Right forelimb (tissue), 1 donor: ENCODE measurements around the gene ITGA2.
"Not testable (repeated sequence)": the region's sequence is repeated elsewhere in the genome, so short reads cannot be mapped to it uniquely, and the experiment has no call there.

Experiments used
- DNase-seq: peaks from one replicate; pipeline ENCODE4 v3.0.0-alpha.2; 2018

ITGA2 gene

DNA sequence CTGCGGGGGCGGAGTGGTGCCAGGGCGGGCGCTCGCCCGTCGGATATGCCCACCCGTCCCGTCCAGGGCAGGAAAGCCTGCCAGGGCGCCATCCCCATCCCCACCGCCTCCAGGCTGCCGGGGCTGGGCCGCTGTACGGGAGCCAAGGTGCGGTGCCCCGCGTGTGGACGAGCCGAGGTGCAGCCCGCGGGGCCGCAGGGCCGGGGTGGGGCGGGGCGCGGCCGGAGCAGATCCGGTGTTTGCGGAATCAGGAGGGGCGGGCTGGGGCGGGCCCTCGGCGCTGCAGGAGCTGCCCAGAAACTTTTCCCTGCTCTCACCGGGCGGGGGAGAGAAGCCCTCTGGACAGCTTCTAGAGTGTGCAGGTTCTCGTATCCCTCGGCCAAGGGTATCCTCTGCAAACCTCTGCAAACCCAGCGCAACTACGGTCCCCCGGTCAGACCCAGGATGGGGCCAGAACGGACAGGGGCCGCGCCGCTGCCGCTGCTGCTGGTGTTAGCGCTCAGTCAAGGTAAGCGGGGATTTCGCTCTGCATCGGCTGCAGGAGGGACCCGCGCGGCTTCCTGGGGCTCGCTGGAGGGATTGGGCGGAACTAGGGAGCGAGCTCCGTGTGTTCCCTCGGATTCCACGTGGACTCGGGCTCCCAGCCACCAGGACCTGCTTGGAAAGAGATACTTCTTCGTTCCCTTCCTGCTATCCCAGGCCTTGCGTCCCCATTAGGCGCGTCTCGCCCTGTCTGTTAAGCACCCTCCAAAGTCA is at the start of gene ITGA2:
ITGA2 (plus strand) TSS at position 328 of the 756 bp plus-strand sequence; CDS start at position 445, 117 bp downstream.
- peak; percentile 67 for DNase-seq

DNA sequence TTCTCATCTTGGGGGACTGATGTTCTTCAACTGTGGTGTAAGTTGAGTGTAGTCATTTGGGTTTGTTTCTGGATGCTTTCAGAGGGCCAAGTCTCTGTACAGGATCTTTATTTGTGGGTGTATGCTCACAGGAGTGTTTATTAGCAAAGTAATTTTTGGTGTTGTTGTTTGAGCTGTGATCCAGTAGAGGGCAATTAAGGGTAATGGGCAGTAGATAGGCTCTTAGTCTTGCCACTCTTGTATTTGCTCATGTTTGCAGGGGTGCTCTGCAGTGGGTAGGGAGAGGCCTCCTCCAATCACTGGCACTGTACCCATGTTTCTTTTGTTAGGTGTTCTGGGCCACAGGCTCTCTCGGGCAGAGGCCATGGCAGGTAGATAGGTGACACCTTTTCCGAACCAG is 45.9 kb upstream of the ITGA2 start:
- DNase-seq, result no peak

DNA sequence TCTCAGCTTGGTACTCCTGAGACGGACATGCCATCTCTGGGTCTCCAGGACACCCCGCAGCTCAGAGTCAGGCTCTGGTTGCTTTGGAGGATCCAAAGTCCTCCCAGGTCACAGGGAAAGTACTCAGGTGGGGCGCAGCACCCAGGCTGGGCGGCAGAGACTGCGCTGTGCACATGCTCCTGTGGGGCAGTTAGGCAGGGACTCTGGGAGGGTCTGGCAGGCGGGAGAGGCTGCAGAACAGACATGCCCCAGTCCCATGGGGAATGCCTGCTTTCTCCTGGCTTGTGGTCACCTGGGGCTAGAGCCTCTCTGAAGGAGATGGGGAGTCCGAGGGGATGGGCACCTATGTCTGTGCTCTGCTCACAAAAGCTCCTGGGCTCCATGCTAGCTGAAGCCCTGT is 45.3 kb upstream of the ITGA2 start:
- DNase-seq, result no peak

DNA sequence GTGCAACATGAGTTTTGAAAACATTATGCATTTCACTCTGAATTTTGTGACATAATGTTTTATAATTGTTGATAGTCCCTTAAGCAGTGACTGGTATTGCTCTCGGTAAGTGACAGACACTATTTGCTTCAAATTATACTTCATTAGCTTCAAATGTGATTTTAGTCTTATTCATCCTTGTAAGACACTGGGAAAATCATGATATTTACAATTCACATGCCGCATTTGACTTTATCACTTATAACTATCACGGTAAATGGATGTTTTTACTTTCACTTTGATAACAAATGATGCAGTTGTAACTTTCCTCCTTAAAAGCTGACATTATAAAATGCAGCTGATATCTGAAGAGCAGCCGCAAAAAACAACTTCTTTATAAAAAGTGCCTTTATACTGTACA is 44.1 kb upstream of the ITGA2 start:
- DNase-seq, result no peak

DNA sequence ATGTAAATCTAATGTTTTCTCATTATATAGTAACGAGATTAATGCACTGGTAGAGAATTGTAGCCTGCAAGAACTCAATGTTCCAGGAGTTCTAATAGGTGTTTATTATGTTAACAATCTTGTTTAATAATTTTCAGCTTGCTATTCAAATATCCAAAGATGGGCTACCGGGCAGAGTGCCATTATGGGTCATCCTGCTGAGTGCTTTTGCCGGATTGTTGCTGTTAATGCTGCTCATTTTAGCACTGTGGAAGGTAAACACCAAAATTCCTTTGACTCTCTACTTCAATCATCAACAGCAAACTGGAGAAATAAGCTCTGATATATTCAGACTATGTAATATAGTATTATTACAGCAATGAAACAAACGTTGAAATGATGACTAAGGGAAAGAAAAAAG is 41.9 kb upstream of the ITGA2 start:
- no peak for DNase-seq

DNA sequence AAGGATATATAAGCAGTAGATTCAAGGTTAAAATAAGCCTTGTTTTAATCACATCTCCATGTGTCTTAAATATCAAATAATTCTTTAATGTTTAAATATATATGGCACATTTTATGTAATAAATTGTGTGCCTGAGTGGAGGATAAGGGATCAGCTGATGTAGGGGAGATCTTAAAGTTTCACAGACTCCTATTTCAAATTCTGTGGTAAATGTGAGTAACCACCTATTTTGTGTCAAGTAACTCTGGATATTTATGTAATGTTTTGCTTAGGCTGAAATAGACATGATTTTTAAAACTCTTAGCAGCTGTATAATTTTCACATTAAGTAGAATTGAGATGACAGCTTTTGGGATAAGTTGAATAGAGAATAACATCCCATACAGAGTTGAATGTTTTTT is 41.3 kb upstream of the ITGA2 start:
- no peak for DNase-seq

DNA sequence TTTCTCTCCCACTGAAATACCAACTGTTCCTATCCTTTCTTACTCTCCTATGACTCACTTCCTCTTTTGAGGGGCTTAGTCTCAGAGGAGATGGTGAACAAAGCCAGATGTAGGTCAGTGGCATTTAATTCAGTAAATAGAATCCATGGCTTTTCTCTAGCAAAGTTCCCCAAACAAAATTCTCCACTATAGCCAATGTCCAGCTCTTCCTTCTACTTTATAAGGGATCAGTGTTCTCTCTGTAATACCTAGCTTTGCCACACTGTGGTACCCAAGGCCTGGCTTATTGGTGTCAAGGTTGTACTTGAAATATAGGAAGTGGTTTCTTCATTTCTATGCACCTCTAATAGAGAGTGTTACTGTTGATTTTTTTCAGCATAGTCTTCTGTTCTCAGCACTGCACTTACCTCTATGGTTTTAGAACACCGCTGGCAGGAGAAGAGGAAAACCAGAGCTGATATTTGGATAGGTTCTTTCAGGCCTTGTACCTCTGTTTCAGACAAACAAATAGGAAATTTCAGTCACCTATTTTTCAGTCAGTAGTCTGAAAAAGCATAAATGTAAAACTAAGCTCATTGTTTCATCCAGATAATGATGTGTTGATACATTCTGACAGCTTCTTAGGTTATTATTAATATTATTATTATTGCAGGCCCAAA is 40.6 kb upstream of the ITGA2 start:
- DNase-seq, result peak; percentile 61

DNA sequence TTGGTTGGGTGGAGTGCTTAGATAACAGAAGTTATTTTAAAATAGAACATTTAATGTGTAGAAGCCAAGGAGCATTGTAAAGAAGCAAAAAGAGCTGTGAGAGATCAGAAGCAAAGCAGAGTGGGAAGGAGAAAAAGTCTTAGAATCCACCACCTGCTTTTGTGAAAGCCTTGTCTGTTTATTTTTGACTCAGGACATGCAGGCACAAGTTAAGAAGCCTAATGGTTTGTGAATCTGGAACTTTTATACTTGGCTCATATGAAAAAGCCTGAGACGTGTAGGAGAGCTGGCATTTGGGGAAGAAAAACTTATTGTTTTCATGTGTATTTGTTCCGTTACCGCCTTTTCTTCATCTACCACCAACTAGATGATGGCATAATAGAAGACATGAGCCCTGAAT is 38.5 kb upstream of the ITGA2 start:
- DNase-seq, result no peak

DNA sequence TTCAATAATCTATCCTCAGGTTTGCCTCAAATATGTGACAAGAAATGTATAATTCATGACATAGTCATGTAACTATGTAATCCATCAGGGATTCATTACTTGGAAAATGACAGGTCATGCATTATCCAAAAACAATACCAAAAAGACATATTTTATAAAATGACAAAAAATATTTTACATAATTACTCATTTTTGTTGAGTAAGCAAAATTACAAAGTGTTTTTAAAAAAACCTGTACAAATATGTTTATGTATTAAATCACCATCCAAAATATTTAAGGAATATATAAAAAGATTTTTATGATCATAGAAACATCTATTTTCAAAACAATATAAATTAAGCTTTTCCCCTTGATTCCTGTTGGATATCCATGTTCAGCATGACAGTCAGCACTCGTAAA is 36.7 kb upstream of the ITGA2 start:
- DNase-seq, result no peak

DNA sequence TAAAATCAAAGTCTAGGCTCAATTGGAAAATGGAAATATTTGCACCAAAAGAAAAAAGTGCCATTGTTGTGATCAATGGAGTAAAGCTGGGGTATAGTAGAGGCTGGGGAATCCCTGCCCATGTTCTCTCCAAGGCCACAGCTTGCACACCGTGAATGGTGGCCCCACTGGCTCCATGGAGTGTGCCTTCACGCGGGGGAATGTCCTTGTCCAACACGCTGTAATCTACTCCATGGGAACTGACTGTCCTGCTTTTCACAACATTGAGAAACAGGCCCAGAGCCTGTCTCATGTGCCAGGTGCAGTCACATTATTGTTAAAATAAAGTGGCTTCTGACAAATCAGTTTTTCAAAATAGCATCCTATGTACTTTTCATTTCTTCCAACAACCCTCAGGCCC is 33.1 kb upstream of the ITGA2 start:
- no peak for DNase-seq

DNA sequence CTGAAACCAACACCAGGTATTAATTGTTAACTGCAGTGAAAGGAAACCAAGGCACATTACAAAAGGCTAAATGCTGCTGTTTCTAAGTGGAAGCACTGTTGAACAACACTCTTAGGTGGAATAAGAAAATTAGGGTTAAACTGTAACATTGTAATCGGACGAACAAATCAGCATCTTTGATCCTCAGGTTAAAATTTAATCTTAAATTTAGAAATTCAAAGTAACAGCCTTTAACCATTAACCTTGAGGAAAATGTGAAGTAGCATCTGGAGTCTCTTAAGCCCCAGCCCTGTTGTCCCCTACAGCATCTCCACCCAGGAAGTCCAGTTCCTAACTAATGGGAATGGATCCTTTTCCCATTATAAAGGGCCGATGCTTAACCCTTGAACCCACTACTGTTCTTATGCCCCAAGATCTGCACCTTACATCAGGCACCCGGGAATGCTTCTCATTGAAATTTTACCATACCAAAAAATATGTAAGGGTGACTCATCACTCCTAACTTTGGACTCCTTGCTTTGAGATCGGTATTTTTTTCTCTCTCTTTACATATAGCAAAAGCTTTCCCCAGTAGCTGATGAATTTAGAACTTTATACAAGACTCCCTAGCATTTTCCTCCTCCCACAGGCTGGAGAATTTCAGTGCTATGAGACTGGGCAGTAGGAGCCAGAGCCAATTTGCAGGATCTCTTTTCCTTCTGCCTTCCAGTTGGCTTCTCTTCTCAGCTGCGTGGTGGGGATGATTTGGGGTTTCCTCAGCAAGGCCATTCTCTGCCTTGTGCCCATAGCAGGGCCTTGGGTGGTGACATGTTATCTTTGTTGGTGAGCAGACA is 32.0 kb upstream of the ITGA2 start:
- no peak for DNase-seq

DNA sequence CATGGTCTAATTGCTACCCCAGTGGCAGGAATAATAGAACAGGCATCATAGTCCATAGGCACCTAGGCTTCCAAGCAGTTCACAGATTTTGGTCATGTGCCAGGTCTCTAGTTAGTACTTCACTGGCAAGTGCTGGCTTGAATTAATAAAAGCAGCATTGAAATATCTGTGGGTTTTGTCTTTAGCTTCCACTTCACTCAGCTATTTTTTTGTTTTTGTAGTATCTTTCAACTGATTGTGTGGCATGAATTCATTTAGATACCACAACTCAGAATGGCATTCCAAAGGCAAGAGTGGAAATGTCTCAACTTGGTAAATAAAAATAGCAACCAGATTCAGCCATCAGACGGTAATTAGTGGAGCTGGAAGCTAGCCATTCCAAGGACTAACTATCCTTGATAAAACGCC is 27.9 kb upstream of the ITGA2 start:
- no peak for DNase-seq

DNA sequence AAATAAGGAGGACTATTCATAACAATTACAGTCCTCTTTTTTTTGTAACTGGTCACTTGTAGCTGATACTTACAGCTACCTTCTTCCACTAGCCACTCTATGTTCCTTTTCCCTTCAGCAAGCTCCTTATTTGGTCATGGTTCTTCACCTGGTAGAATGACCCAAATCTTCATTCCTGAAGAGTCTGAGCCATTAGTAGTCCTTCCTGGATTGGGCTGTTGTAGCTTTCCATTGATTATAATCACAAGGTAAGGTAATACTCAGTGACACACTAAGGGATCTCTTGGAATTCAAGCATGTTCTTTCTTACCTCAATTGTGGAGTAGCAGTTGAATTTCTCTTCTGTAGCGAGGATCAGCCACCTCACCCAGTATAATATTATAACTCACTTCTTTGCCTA is 25.5 kb upstream of the ITGA2 start:
- DNase-seq, result no peak

DNA sequence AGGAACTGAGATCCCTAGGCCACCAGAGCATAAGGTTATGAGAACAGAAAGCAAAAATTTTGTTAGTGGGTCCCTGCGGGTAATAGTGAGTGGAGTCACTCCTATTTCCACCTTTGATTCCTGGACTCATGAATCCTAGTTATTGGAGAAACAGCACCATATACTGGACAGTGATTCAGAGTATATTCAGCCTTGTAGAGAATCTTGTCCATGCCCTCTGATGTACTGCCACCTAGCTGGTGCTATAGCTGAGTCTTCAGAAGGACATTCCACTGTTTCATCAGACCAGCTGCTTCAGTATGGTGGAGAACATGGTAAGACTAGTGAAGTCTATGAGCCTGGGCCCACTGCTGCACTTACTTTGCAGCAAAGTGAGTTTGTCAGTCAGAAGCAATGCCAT is 25.0 kb upstream of the ITGA2 start:
- DNase-seq, result no peak

DNA sequence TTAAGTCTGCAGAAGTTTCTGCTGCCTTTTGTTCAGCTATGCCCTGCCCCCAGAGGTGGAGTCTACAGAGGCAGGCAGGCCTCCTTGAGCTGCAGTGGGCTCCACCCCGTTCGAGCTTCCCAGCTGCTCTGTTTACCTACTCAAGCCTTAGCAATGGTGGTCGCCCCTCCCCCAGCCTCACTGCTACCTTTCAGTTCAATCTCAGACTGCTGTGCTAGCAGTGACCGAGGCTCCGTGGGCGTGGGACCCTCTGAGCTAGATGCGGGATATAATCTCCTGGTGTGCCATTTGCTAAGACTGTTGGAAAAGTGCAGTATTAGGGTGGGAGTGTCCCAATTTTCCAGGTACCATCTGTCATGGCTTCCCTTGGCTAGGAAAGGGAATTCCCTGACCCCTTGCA is 13.0 kb upstream of the ITGA2 start:
- DNase-seq, result not testable (repeated sequence)

DNA sequence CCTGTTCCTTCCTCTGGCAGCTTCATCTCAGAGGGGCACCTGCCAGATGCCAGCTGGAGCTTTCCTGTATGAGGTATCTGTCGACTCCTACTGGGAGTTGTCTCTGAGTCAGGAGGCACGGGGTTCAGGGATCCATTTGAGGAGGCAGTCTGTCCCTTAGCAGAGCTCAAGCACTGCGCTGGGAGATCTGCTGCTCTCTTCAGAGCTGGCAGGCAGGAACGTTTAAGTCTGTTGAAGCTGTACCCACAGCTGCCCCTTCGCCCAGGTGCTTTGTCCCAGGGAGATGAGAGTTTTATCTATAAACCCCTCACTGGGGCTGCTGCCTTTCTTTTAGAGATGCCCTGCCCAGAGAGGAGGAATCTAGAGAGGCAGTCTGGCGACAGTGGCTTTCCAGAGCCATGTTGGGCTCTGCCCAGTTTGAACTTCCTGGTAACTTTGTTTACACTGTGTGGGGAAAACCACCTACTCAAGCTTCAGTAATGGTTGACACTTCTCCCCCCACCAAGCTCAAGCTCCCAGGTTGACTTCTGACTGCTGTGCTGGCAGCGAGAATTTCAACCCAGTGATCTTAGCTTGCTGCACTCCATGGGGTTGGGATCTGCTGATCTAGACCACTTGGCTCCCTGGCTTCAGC is 11.8 kb upstream of the ITGA2 start:
- no peak for DNase-seq

DNA sequence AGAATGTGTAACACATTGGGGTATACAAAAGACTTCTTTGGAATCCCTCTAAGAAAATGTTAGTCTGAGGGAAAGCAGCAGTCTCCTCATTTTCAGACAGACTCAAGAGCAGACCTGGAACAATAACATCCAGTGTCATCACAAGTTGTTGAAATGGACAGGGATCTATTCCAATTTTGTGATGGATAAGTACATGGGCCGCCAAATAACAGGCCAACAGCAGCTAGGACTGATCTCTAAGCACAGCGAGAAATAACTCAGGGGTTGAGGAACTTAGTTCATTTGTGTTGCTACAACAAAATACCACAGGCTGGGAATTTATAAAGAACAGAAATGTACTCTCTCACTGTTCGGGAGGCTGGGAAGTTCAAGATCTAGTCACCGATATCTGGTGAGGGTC is 7.6 kb upstream of the ITGA2 start:
- no peak for DNase-seq

DNA sequence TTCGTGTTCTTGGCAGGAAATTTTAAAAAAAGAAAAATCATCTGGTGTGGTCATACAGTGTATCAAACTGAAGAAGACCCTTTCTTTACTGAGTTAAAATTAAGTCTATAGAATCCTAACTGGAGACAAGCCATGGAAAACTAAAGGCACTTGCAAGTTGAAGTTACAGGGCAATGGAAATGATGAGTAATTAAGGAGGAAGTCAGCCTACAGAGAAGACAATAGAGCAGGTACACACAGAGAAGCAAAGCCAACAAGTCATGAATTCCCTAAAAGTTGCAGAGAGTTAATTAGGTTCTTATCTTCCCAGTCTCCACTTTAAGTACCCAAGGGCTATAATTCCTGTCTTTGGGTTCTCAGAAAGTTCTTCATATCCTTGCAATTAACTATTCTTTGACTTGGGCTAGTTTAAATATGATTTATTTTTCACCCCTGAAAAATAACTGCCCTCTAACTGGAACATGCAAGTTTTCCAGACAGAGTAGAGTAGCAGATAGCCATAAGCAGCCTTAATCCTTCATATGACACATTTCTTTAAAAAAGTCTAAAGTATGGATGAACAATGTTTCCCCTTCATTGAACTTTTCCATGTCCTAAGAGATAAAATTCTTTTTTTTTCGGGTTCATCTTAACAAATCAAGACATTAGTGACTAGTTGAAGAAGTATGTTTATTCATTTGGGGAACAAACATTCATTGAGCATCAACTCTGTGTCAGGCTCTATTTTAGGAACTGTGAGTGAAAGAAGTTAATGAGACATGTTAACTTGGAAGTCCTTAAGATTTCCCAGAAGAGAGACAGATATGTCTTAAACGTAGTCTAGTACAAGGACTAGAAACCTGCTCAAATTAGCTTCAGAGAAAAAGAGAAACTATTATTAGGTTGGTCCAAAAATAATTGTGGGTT is 5.2 kb upstream of the ITGA2 start:
- DNase-seq, result no peak

DNA sequence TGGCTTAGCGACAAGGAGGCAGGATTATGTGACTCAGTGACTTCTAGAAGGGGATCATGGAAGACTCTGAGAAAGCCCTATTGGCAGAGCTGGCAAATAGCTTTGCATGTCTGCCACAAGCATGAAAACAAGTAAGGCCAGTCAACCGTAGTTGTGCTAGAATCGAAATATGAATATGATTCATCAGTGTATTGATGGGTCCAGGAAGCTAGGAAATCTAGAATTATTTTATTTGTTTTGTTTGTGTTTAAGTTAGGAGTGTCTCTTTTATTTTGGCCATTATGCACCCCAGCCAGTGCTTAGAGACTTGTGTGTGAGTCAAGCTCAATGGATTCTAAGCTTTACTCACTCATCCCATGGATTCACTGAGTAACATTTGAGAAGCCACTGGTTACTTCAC is 3.8 kb upstream of the ITGA2 start:
- no peak for DNase-seq

DNA sequence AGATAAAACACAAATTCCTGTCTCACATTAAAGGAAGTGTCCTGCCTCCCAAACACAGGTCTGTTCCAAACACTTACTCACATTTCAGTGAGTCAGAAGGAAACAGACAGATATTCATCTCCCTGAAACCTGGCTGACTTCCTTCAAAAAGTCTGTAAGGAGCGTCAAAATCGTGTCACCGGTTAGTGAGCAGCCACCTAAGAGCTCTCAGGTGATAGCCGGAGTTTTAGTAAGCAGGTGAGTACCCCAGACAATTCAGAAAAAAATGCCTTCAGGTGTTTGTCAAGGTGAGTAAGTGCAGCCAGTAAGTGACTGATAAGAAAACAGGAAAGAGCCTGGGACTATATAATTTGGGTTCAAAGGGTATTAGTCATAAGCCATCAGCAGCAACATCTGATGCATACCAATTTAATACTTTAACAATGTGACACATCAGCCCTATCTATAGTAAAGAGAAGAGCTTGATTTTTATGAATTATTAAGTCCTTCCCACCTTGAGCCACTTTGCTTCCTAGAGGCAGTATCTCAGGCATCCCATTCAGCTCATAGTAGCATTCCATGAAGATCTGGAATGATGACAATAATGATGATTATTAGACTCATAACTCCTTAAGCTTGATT is 1.3 kb upstream of the ITGA2 start:
- no peak for DNase-seq

DNA sequence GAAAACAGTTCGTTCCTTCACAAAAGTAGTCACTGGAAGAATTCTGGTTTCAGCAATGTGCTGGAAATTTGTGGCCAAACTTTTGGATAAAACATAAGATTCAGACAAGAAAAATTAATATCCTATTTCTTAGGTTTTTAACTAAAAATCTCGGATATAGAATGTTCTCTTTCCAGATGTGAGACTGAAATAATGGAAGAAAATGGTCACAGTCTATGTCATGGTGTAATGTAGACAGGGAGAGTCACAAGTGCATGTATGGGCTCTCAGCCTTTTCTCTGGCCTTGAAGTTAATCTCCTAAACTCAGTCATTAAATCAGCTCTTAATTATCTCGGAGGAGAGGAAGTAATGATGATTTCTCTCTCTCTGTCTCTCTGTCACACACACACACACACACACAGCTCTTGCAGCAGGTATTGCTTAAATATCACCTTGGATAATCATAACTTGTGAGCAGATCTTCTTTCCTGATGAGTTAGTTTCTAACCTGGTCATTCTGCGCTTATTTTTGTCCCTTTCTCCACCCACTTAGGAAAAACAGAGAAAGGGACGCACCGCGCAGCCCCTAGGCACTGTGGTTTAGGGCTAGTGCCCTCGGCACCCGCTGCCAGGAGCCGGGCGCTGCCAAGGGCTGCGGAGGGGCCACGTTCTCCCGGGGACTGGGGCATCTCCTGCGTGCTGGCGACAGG is 672 bp upstream of the ITGA2 start:
- DNase-seq, result no peak
